NCI-H446 (cell line): ENCODE results near the gene GADD45G.

ENCODE experiments used
- DNase-seq, 2 experiments: peaks; one replicate each; lab custom pipeline; 2025; lab: John Stamatoyannopoulos, UW

Gene GADD45G

GRCh38 chr9:89609426-89610006 is 4.7 kb downstream of the GADD45G start:
- no peak for DNase-seq

DNA sequence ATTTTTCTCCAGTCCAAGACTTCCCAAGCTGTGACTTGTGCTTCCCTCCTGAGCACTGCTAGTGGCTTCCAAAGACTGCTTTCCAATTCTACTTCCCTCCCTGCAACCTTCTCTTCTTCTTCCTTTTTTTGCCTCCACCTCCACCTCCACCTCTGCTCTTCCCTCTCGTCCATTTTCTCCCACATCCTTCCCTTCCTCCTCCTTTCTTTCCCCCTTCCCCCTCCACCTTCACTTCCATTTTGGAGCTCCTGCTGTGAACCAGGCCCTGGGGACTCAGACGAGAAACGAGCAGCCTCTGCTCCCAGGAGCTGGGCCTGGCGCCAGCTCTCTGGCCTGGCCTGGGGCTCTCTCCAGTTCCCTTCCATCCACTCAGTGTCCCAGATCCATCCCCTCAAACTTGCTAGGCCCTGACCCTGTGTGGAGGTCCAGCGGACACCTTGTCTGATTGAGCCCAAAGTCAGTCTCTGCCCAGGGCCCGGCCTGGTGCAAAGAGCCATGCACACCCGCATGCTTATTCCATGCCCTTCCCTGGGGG is 5.6 kb downstream of the GADD45G start:
- DNase-seq, result no peak

- no peak for DNase-seq
These were observed 6.6 kb downstream of the GADD45G start for GRCh38 chr9:89611425-89611824.

GRCh38 chr9:89612566-89613278 is 7.9 kb downstream of the GADD45G start:
- DNase-seq, result no peak

GRCh38 chr9:89613912-89614892 is 9.4 kb downstream of the GADD45G start:
- no peak for DNase-seq

GRCh38 chr9:89615661-89616060 is 10.8 kb downstream of the GADD45G start:
- DNase-seq, result no peak

DNA sequence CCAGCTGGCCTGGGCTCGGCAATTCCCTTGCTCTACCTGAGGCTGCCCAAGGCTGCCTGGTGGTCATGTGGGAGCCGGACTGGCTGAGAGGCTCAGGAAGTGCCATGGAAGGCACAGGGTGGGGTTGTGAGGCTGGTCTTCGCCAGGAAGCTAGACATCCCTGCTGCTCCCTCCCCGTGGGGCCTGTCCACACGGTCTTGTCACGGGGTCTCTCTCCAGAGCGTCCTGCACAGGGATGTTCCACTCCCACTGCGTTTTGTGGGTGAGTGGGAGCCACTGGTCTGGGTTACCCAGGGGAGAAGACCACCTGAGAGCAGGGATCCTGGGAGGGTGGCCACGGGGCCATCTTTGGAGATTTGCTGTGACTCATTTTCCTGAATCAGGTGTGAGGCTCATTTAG is 11.6 kb downstream of the GADD45G start:
- no peak for DNase-seq

DNA sequence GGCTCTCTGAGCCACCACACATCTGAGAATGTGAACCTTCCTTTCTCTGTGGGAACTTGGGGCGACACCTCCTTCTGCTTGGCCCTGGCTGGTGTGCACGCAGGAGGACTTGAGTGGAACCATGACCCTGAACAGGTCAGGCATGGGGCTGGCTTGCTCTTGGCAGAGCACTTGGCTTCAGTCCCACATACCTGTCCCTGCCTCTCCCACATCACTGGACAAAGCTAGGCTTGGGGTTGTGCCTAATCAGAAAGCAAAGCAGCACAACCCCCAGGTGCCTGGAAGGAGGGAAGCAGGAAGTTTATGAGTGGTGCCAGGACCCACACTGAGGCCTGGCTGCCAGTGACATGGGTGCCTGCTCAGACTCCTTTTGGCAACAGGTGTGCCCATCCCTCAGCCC is 13.2 kb downstream of the GADD45G start:
- DNase-seq, result no peak

GRCh38 chr9:89619019-89619418 is 14.2 kb downstream of the GADD45G start:
- DNase-seq, result no peak

- peak in 1 of 2 experiments; percentile 48 for DNase-seq
These were observed 14.8 kb downstream of the GADD45G start for GRCh38 chr9:89619424-89620138.

- no peak for DNase-seq
These were observed 16.2 kb downstream of the GADD45G start for GRCh38 chr9:89621031-89621430.

DNA sequence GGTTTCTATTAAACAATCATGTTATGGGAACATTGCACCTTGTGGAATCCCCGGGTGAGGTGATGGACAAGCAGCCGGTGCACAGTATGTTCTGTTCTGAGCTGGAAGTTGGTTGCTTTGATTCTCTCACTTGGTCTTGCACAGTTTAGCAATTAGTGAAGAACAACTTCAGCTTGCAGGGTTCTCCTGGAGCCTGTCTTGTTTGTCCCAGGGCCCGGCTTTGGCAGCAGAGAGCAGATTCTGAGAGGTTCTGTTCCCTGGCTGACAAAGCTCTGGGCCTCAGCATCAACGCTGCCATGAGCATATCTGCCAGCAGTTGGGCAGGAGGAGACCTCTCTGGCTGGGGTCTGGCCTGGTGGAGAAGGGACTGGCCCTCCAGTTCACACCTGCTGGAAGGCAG is 16.9 kb downstream of the GADD45G start:
- DNase-seq, result no peak

DNA sequence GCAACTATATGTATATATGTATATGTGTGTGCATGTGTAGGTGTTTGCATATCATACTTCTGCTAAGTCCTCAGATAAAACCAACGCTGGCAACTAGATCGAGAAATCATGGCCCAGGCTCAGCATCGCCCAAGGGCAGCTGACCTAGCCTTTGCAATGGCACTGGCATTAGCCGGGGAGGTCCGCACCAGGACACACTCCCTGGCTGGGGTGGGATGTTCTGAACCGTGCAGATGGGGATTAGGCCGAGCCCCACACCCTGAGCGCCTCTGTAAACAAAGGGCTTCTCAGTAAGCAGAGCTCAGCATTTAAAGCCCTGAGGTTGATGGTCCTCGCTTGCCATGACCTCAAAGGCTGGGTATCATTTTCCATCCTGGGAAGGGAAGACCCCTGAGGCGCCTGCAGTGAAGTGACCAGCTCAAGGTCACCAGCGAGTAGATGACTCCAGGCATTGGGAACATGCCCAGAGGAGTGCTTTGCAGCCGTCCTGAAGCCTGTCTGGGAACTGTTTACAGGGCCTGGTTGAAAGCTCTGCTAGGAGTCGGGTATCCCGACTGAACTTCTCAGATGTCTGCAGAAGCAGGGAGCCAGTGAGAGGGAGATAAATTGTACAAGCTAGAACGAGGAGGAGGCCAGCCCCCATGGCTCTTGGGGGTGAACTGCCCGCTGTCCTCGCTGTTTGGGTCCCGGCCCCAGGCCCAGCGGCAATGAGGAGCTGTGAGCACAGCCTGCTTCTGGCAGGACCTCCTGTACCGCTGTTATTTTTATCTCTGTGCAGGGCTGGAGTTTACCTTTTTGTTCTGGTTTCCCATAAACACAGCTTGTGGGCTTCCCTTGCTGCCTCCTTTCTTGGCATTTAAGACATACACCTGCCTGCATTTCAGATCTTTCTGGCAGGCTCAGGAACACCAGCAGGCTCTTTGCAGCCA is 18.4 kb downstream of the GADD45G start:
- DNase-seq, result no peak

DNA sequence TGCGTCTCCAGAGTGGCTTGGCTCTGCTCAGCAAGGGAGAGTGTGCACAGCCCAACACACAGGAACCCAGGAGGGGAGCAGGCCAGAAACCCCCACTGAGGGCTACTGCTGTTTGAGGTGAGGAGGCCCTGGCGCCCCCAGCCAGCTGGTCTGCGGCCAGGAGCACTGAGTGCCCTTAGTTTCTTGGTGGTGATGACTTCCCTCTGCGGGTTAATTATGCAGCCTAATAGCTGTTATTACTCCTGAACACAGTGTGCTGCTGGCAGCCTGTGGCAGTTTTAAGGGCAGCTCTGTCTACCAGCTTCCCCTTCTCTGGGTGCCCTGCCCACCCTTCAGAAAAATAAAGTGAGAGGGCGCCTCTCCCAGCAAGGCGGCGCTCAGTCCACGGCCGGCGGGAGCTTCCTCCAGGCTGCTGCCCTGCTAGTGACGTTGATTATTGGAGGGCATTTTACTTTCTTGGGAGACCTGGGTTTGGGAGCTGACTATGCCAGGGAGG is 19.2 kb downstream of the GADD45G start:
- DNase-seq, result peak in 1 of 2 experiments; percentile 46

DNA sequence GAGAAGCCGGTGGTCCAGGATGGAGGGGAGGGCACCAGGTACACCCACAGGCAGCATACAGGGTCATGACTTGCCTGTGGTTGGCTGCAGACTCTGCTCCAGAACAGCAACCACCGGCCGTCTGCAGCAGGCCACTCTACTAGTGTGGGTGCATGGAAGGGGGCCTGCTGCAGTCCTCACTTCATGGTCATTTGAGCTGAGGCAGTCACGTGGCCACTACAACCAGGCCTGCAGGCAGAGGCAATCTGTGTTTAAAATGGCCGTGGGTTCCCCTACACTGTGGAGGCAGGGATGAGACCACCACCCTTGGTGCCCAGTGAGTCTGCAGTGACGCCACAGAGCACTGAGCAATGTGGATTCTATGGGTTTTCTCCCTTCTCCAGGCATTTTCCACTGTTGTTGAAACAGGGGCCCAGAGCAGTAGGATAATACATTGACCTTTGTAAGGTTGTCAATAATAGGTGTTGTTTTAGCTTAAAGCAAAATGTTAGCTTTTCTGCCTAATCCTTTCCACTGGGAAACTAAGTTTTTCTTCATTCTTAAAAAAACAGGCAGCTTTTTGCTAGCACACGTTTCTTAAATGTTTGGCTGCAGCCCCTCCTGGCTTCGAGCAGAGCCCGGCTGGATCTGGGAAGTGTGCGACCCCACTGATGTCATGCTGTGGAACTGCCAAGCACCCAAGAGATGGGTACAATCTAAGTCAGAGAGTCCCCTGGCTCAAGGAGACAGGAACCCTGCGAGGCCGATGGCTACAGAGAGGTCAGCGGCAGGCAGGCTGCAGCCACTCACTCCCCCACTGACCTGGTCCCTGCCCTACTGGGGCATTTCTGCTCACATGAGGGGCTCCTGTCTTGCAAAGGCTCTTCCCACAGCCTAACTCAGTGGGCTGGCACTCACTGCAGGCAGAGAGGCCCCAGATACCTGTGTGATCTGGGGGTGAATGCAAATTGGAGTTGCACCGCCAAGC is 21.2 kb downstream of the GADD45G start:
- no peak for DNase-seq

GRCh38 chr9:89626741-89627265 is 22.0 kb downstream of the GADD45G start:
- DNase-seq, result no peak

DNA sequence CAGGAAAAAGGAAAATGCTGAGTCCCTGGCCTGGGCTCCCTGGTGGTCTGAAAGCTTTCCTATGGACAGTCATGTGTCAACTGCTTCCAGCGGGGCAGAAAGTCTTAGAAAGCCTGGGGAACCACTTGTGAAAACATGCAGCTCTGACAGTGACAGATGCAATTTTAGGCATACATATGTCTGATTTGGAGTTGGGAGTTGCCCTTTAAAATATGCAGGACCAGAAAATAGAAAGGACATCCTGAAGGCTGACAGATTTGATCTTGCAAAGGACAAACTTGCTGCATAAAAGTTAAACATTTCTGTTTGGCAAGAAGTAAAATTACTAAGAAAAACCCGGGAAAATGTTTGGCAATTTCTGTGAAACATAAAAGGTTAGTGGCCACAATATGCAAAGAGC is 23.8 kb downstream of the GADD45G start:
- DNase-seq, result no peak

GRCh38 chr9:89629081-89629976 is 24.5 kb downstream of the GADD45G start:
- DNase-seq, result no peak
